K562 (cell line): ENCODE data around the gene CENPB. TPM values are rescaled to one million over a fixed set of nuclear protein-coding genes. Genes with fewer than 3 reads are reported as not detected.

Source experiments
- FOXK2 ChIP-seq, 2 experiments: fragments of 450-650 bp; IDR thresholded peaks in 1 of 2; conservative IDR thresholded peaks in 1 of 2; 2 replicates each; pipeline ENCODE4 v1.6.1; 2016; ENCODE audit warnings: low read depth in 2 of 2, mild to moderate bottlenecking in 1 of 2
- MGA ChIP-seq: fragments of 450-650 bp; IDR thresholded peaks from 2 replicates; pipeline ENCODE4 v1.6.1; 2016; ENCODE audit warnings: mild to moderate bottlenecking, moderate library complexity
- NBN ChIP-seq: fragments of 450-650 bp; IDR thresholded peaks from 2 replicates; pipeline ENCODE4 v1.6.1; 2016; ENCODE audit warnings: low read depth, mild to moderate bottlenecking
- PHF20 ChIP-seq: fragments of 450-650 bp; IDR thresholded peaks from 2 replicates; pipeline ENCODE4 v1.6.1; 2018; ENCODE audit not compliant: partially characterized antibody
- PHTF2 ChIP-seq: fragments of 250-450 bp; sonication (Bioruptor Pico); IDR thresholded peaks from 2 replicates; pipeline ENCODE4 v1.5.0; 2021; ENCODE audit warnings: mild to moderate bottlenecking
- polyA plus RNA-seq, 8 experiments: library from polyadenylated mRNA; depleted of rRNA in 4 of 8; stranded (reverse) in 5 of 8; unstranded in 3 of 8; fragments of >200 nt; fragmentation: Nextera tagmentation in 2 of 8; fragmentation: Illumina TruSeq in 1 of 8; extraction: Ambion mirVana in 2 of 8; extraction: Trizol in 1 of 8; gene quantifications; 2 replicates each; pipeline versions ENCODE4 v1.2.1 to v1.2.3, GENCODE V29; 2011 to 2014; ENCODE audit warnings: inconsistent platforms in 1 of 8, missing spikeins in 1 of 8
- total RNA-seq, 7 experiments: library from RNA; depleted of rRNA in 6 of 7; stranded (reverse); fragments of >200 nt in 6 of 7; fragmentation: Illumina TruSeq in 2 of 7; extraction: Trizol in 2 of 7; gene quantifications; 2 replicates each; pipeline versions ENCODE4 v1.2.1 to v1.2.3, GENCODE V29; 2011 to 2021; ENCODE audit warnings: low replicate concordance in 1 of 7

Gene CENPB
- total and polyA plus RNA-seq, 9 of the 15 experiments (the other 6 are each of a cell fraction or from before 2014, with no cell fraction given) = 0.17 to 70.8 (median 24.9) TPM

- TF ChIP-seq MGA (0 out of 2 replicates have a peak, but pooled peaks have one; percentile 18), NBN (0 out of 2 replicates have a peak, but pooled peaks have one; percentile 51), FOXK2 (conservative IDR thresholded peaks at IDR 0.05 in 1 of 2, IDR thresholded peaks at IDR 0.05 in 1 of 2; ENCODE audit: low read depth in 2 of 2) (0 out of 4 replicates have a peak, but pooled peaks of 1 of the 2 experiments have one; percentile 30), PHF20 (no peak), PHTF2 (CRISPR knock-in tag) (no peak)
Observed at GRCh38 chr20:3818155-3819151, 31.9 kb upstream of the CENPB start (continued).
